MM.1S (cell line): Measurements from ENCODE around the gene MTCP1.

Source experiments
- DNase-seq: peaks from one replicate; pipeline ENCODE4 v3.0.0-alpha.2; 2015
- H2AFZ ChIP-seq: fragments of 300-600 bp; sonication (generic); 2 replicates; pipeline ENCODE4 v1.6.0; 2016; ENCODE audit warnings: antibody characterized with exemption, low read length
- H3F3A ChIP-seq: fragments of 300-600 bp; sonication (generic); 2 replicates; pipeline ENCODE4 v1.6.1; 2016; ENCODE audit warnings: mild to moderate bottlenecking, antibody characterized with exemption, low read length, moderate library complexity, mixed read lengths; ENCODE audit not compliant: insufficient read depth
- H3K27ac ChIP-seq: fragments of 300-600 bp; sonication (generic); 2 replicates; pipeline ENCODE4 v1.5.1; 2016; ENCODE audit warnings: mild to moderate bottlenecking, low read length
- H3K27me3 ChIP-seq: fragments of 300-600 bp; sonication (generic); replicated peaks from 2 replicates; pipeline ENCODE4 v1.6.0; 2016; ENCODE audit warnings: low read length; ENCODE audit not compliant: insufficient read depth
- H3K36me3 ChIP-seq: fragments of 300-600 bp; sonication (generic); replicated peaks from 2 replicates; pipeline ENCODE4 v1.6.1; 2016; ENCODE audit warnings: mild to moderate bottlenecking, low read length, mixed read lengths; ENCODE audit not compliant: insufficient read depth
- H3K4me1 ChIP-seq: fragments of 300-600 bp; sonication (generic); 2 replicates; pipeline ENCODE4 v1.6.1; 2016; ENCODE audit warnings: low read length, mixed read lengths
- H3K4me2 ChIP-seq: fragments of 300-600 bp; sonication (generic); 2 replicates; pipeline ENCODE4 v1.6.0; 2016; ENCODE audit warnings: low read depth, low read length
- H3K4me3 ChIP-seq: fragments of 300-600 bp; sonication (generic); 2 replicates; pipeline ENCODE4 v1.5.1; 2016; ENCODE audit warnings: low read length, mixed read lengths
- H3K79me2 ChIP-seq: fragments of 300-600 bp; sonication (generic); 2 replicates; pipeline ENCODE4 v1.6.1; 2016; ENCODE audit warnings: mixed run types, low read length, mixed read lengths
- H3K9ac ChIP-seq: fragments of 300-600 bp; sonication (generic); 2 replicates; pipeline ENCODE4 v1.6.1; 2016; ENCODE audit warnings: low read length, mixed read lengths
- H3K9me2 ChIP-seq: fragments of 300-600 bp; sonication (generic); replicated peaks from 2 replicates; pipeline ENCODE4 v1.6.1; 2016; ENCODE audit warnings: mild to moderate bottlenecking, low read length, mixed read lengths; ENCODE audit not compliant: insufficient read depth
- H3K9me3 ChIP-seq: fragments of 300-600 bp; sonication (generic); replicated peaks from 2 replicates; pipeline ENCODE4 v1.6.1; 2016; ENCODE audit warnings: mild to moderate bottlenecking, low read length, mixed read lengths; ENCODE audit not compliant: insufficient read depth
- H4K20me1 ChIP-seq: fragments of 300-600 bp; sonication (generic); 2 replicates; pipeline ENCODE4 v1.6.1; 2016; ENCODE audit warnings: mild to moderate bottlenecking, low read length, moderate library complexity, mixed read lengths; ENCODE audit not compliant: insufficient read depth
- CTCF ChIP-seq: fragments of 300-600 bp; sonication (generic); IDR thresholded peaks from 2 replicates; pipeline ENCODE4 v1.5.1; 2016; ENCODE audit warnings: antibody characterized with exemption, low read length, mixed read lengths
- EZH2 ChIP-seq: fragments of 300-600 bp; sonication (generic); optimal IDR thresholded peaks from 2 replicates; pipeline ENCODE3; 2017; ENCODE audit warnings: low read depth, mild to moderate bottlenecking, antibody characterized with exemption, low read length, mixed read lengths
- EZH2phosphoT487 ChIP-seq: fragments of 300-600 bp; sonication (generic); IDR thresholded peaks from 2 replicates; pipeline ENCODE4 v1.6.1; 2018; ENCODE audit warnings: antibody characterized with exemption, low read length

MTCP1 gene

GRCh38 chrX:155112171-155112570, 41.2 kb upstream of the MTCP1 start:
- no peaks in the 10 kb centered on the region for H3K79me2 ChIP-seq
- H3K36me3 ChIP-seq, result no peaks in the 10 kb centered on the region
- H3K27me3 ChIP-seq, result no peaks in the 10 kb centered on the region
- no peaks in the 10 kb centered on the region for H3K4me1 ChIP-seq
- TF ChIP-seq EZH2, result no peak
- TF ChIP-seq CTCF, result no peak
- TF ChIP-seq EZH2phosphoT487, result no peak
- H4K20me1 ChIP-seq, result no peaks in the 10 kb centered on the region
- no peak overlapping the region for H3K4me3 ChIP-seq
- no peak for DNase-seq
- H3K9me2 ChIP-seq, result no peaks in the 10 kb centered on the region
- no peak overlapping the region for H3K27ac ChIP-seq
- no peak overlapping the region for H2AFZ ChIP-seq
- no peaks in the 10 kb centered on the region for H3K9me3 ChIP-seq
- no peak overlapping the region for H3K9ac ChIP-seq
- no peaks in the 10 kb centered on the region for H3F3A ChIP-seq
- H3K4me2 ChIP-seq, result no peak overlapping the region

GRCh38 chrX:155108427-155108826, 37.5 kb upstream of the MTCP1 start:
- H2AFZ ChIP-seq, result no peak overlapping the region
- no peaks in the 10 kb centered on the region for H3K79me2 ChIP-seq
- H3K4me2 ChIP-seq, result no peak overlapping the region
- H3K27ac ChIP-seq, result no peak overlapping the region
- no peaks in the 10 kb centered on the region for H3F3A ChIP-seq
- H3K9me2 ChIP-seq, result no peaks in the 10 kb centered on the region
- H3K9ac ChIP-seq, result no peak overlapping the region
- no peak overlapping the region for H3K4me3 ChIP-seq
- no peaks in the 10 kb centered on the region for H3K36me3 ChIP-seq
- H3K27me3 ChIP-seq, result no peaks in the 10 kb centered on the region
- TF ChIP-seq EZH2phosphoT487 (no peak), CTCF (no peak), EZH2 (no peak)
- no peaks in the 10 kb centered on the region for H4K20me1 ChIP-seq
- DNase-seq, result no peak
- H3K4me1 ChIP-seq, result no peaks in the 10 kb centered on the region
- H3K9me3 ChIP-seq, result no peaks in the 10 kb centered on the region

- TF ChIP-seq CTCF (no peak), EZH2 (no peak), EZH2phosphoT487 (no peak)
- H2AFZ ChIP-seq, result no peak overlapping the region
- H3K9me2 ChIP-seq, result no peaks in the 10 kb centered on the region
- H4K20me1 ChIP-seq, result no peaks in the 10 kb centered on the region
- no peak overlapping the region for H3K27ac ChIP-seq
- DNase-seq, result no peak
- H3K27me3 ChIP-seq, result no peaks in the 10 kb centered on the region
- no peaks in the 10 kb centered on the region for H3K79me2 ChIP-seq
- H3K4me3 ChIP-seq, result no peak overlapping the region
- no peaks in the 10 kb centered on the region for H3K9me3 ChIP-seq
- H3K4me1 ChIP-seq, result no peaks in the 10 kb centered on the region
- no peak overlapping the region for H3K9ac ChIP-seq
- no peaks in the 10 kb centered on the region for H3F3A ChIP-seq
- H3K36me3 ChIP-seq, result no peaks in the 10 kb centered on the region
- H3K4me2 ChIP-seq, result no peak overlapping the region
These were observed 35.0 kb upstream of the MTCP1 start for GRCh38 chrX:155105919-155106318.
